Lung (tissue), 12 donors: ENCODE data around the gene MMP1. TPM values are rescaled to one million over a fixed set of nuclear protein-coding genes. Genes with fewer than 3 reads are reported as not detected.

ENCODE experiments used
- ATAC-seq: fragments of 200-7000 bp; cut with Tn5 transposase; one replicate; pipeline ENCODE4 v1.9.1; 2020; ENCODE audit warnings: moderate number of reproducible peaks; ENCODE audit not compliant: insufficient read depth, low FRiP score
- DNase-seq, 3 donors: peaks; one replicate each; pipeline ENCODE4 v3.0.0-alpha.2; 2013 to 2017
- H3K27ac ChIP-seq, 2 donors: one replicate each; pipeline ENCODE4 v1.5.1; 2013; ENCODE audit warnings: mild to moderate bottlenecking in 2 of 2, moderate library complexity in 2 of 2, control low read depth in 1 of 2, inconsistent platforms in 1 of 2, low read depth in 1 of 2, low read length in 1 of 2
- H3K27me3 ChIP-seq, 3 donors: one replicate each; pipeline ENCODE4 v1.5.1; 2013; ENCODE audit warnings: low read length in 2 of 3; ENCODE audit not compliant: control insufficient read depth in 3 of 3, insufficient read depth in 3 of 3
- H3K36me3 ChIP-seq, 4 donors: one replicate each; pipeline ENCODE4 v1.5.1; 2013; ENCODE audit warnings: low read length in 4 of 4, mild to moderate bottlenecking in 1 of 4, moderate library complexity in 1 of 4; ENCODE audit not compliant: control insufficient read depth in 4 of 4, insufficient read depth in 4 of 4
- H3K4me1 ChIP-seq, 5 donors: one replicate each; pipeline ENCODE4 v1.5.1; 2013; ENCODE audit warnings: low read length in 5 of 5, mild to moderate bottlenecking in 2 of 5, moderate library complexity in 1 of 5; ENCODE audit not compliant: control insufficient read depth in 5 of 5, insufficient read depth in 5 of 5
- H3K4me3 ChIP-seq: one replicate; pipeline ENCODE4 v1.5.1; 2013; ENCODE audit warnings: mild to moderate bottlenecking, control low read depth, moderate library complexity
- H3K9ac ChIP-seq, 2 donors: one replicate each; pipeline ENCODE4 v1.5.1; 2013; ENCODE audit warnings: low read length in 2 of 2, control low read depth in 1 of 2; ENCODE audit not compliant: insufficient read depth in 1 of 2
- H3K9me3 ChIP-seq, 4 donors: one replicate each; pipeline ENCODE4 v1.5.1; 2013; ENCODE audit warnings: low read length in 3 of 4, mild to moderate bottlenecking in 1 of 4, moderate library complexity in 1 of 4; ENCODE audit not compliant: control insufficient read depth in 4 of 4, insufficient read depth in 3 of 4
- WGBS, 2 donors: extraction: QIAGEN DNeasy Blood & Tissue Kit; methylation state at CpG; one replicate each; pipeline ENCODE4 v1.1.7; 2013; 5-methylcytosine and 5-hydroxymethylcytosine counted together
- polyA plus RNA-seq, 2 donors: library from polyadenylated mRNA; stranded (reverse); fragments of 200-250 nt; gene quantifications; one replicate each; pipeline ENCODE4 v1.2.1, GENCODE V29; 2013
- total RNA-seq, 2 donors: library from RNA; depleted of rRNA in 1 of 2; stranded (reverse); fragments of >200 nt in 1 of 2; gene quantifications; one replicate each; pipeline ENCODE4 v1.2.1, GENCODE V29; 2014 to 2021
- TF ChIP-seq, protein P1 (sequence below): IDR thresholded peaks from 2 replicates; pipeline ENCODE4 v1.5.1; 2012; ENCODE audit warnings: mild to moderate bottlenecking; ENCODE audit errors: control extremely low read depth, extremely low read depth
- donor health status: control.
- donor health status: control.
- donor health status: Bipolar disorder and iron deficiency.
- donor health status: healthy.
- donor health status: DM: yes; HTN: yes; CAD: no.

Gene MMP1
- total and polyA plus RNA-seq, 4 donors, result 3.1 to 19.9 (median 11.0) TPM

DNA sequence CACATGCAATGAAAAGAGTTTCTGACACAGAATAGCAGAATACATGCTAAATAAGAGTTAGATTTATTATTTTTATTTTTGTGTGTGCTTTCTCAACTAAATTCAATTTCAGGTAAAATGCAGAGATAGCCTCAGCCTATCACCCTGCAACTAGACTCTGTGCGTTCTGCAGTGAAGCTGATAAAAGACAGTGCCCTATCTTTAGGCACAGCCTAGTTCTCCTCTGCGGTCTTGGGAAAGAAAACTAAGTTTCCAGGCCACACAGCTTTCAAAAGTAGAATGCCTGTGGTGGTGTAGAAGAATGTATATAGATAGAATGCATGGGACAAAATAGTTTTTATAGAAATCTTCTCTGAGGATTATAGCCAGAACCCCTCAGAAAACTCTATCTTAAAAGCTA is 12.0 kb upstream of the MMP1 start:
- no peaks in the 10 kb centered on the region for H3K27me3 ChIP-seq
- no peaks in the 10 kb centered on the region for H3K36me3 ChIP-seq
- DNase-seq (no peak), ATAC-seq (no peak)
- TF ChIP-seq, protein P1, sequence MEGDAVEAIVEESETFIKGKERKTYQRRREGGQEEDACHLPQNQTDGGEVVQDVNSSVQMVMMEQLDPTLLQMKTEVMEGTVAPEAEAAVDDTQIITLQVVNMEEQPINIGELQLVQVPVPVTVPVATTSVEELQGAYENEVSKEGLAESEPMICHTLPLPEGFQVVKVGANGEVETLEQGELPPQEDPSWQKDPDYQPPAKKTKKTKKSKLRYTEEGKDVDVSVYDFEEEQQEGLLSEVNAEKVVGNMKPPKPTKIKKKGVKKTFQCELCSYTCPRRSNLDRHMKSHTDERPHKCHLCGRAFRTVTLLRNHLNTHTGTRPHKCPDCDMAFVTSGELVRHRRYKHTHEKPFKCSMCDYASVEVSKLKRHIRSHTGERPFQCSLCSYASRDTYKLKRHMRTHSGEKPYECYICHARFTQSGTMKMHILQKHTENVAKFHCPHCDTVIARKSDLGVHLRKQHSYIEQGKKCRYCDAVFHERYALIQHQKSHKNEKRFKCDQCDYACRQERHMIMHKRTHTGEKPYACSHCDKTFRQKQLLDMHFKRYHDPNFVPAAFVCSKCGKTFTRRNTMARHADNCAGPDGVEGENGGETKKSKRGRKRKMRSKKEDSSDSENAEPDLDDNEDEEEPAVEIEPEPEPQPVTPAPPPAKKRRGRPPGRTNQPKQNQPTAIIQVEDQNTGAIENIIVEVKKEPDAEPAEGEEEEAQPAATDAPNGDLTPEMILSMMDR, result no peak
- H3K9me3 ChIP-seq, result no peaks in the 10 kb centered on the region
- WGBS, 2 donors, result 87 to 91% methylated on average over 2 of the region's 2 CpGs
- no peak overlapping the region for H3K9ac ChIP-seq
- no peaks in the 10 kb centered on the region for H3K4me1 ChIP-seq
- H3K27ac ChIP-seq, result no peak overlapping the region
- no peak overlapping the region for H3K4me3 ChIP-seq

DNA sequence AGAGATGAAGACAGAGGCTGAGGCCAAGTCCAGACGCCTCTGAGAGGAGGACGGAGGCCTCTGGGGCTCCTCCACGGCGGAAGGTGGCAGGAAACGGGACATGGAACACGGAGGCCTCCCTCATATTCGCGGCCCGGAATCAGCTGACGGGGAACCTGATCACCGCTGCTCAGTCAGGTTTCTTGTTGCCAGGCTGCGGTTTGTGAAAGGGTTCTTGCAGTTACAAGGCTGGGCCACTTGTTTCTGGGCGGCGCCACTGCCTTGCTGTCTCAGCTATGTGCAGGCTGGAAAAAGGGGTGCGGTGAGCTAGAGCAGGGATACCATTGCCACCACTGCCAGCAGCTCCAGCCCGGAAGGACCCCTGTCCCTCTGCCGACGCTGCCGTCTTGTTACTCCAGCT is 10.0 kb upstream of the MMP1 start:
- Histone ChIP-seq H3K27me3 (no peaks in the 10 kb centered on the region), H3K9ac (no peak overlapping the region), H3K27ac (no peak overlapping the region), H3K9me3 (no peaks in the 10 kb centered on the region), H3K36me3 (no peaks in the 10 kb centered on the region), H3K4me1 (no peaks in the 10 kb centered on the region), H3K4me3 (no peak overlapping the region)
- DNase-seq (no peak), ATAC-seq (no peak)
- 42 to 70% methylated on average over 19 of the region's 19 CpGs for WGBS, 2 donors
- TF ChIP-seq, protein P1, result no peak

DNA sequence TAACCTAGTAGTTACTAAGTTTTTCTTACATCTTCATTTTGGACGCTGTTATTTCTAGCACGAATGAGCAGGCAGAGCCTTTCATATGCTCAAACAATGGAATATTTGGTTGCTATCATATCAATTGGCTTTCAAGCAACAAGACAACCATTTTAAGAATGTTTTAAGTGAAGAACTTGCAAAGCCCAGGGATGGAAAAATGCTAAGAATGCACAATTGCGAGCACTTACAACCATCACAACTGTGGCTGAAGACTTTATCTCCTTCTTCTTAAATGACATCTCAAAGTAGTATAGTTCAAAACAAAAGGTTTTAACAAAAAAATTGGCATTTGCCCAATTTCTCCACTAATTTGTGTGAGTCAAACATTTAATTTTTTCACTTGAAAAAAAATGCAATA is 8.3 kb upstream of the MMP1 start:
- WGBS, 2 donors, result 64 to 84% methylated on average over 3 of the region's 3 CpGs
- DNase-seq (no peak), ATAC-seq (no peak)
- no peaks in the 10 kb centered on the region for H3K4me1 ChIP-seq
- H3K9ac ChIP-seq, result no peak overlapping the region
- H3K9me3 ChIP-seq, result no peaks in the 10 kb centered on the region
- H3K36me3 ChIP-seq, result no peaks in the 10 kb centered on the region
- TF ChIP-seq, protein P1, result no peak
- H3K4me3 ChIP-seq, result no peak overlapping the region
- H3K27me3 ChIP-seq, result no peaks in the 10 kb centered on the region
- no peak overlapping the region for H3K27ac ChIP-seq

DNA sequence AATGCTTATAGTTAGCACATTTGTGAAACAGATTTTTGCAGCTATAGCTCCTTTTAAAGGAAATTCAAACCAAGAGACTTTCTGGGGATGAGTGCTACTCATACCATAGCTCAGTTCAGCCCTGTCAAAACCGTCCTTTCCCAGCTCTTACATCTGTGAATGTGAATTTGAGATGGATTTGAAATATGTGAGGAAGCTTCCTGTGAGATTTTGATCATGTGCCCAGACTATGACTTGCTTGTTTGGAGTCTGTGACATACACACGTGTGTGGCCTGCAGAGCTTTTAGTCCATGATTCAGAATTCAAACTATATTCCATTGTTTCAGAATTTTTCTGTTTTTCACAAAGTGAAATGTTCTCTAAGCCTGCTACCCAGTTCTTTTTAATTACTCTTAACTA is 4.4 kb upstream of the MMP1 start:
- no peak overlapping the region for H3K27ac ChIP-seq
- H3K4me1 ChIP-seq, result peaks cover 0 to 1% (median 0%) of the 10 kb centered on the region in 5 donors
- no peaks in the 10 kb centered on the region for H3K27me3 ChIP-seq
- no peaks in the 10 kb centered on the region for H3K36me3 ChIP-seq
- no peaks in the 10 kb centered on the region for H3K9me3 ChIP-seq
- DNase-seq, result peak in 2 of 3 donors; percentile 6 to 39
- H3K4me3 ChIP-seq, result no peak overlapping the region
- WGBS, 2 donors, result 15 to 23% methylated on average over 2 of the region's 2 CpGs
- TF ChIP-seq, protein P1, result no peak
- no peak for ATAC-seq
- no peak overlapping the region for H3K9ac ChIP-seq
